GM23248 (cell line): ENCODE results near the gene ZNF536. TPM values are rescaled to one million over a fixed set of nuclear protein-coding genes. Genes with fewer than 3 reads are reported as not detected.

Experiments
- DNase-seq: peaks from one replicate; pipeline ENCODE4 v3.0.0-alpha.2; 2015
- H2AFZ ChIP-seq: fragments of 200-600 bp; sonication (generic); 2 replicates; pipeline ENCODE4 v1.6.1; 2016; ENCODE audit warnings: antibody characterized with exemption
- H3F3A ChIP-seq: fragments of 200-600 bp; sonication (generic); 2 replicates; pipeline ENCODE4 v1.6.1; 2016; ENCODE audit warnings: mild to moderate bottlenecking, antibody characterized with exemption, mixed run types; ENCODE audit not compliant: insufficient read depth
- H3K27ac ChIP-seq: fragments of 200-600 bp; sonication (generic); 2 replicates; pipeline ENCODE4 v1.5.1; 2016; ENCODE audit warnings: mild to moderate bottlenecking
- H3K27me3 ChIP-seq: fragments of 200-600 bp; sonication (generic); replicated peaks from 2 replicates; pipeline ENCODE4 v1.6.1; 2016; ENCODE audit warnings: mild to moderate bottlenecking; ENCODE audit not compliant: insufficient read depth
- H3K36me3 ChIP-seq: fragments of 200-600 bp; sonication (generic); 2 replicates; pipeline ENCODE4 v1.6.1; 2016; ENCODE audit warnings: low read depth, mild to moderate bottlenecking
- H3K4me1 ChIP-seq: fragments of 200-600 bp; sonication (generic); 2 replicates; pipeline ENCODE4 v1.6.1; 2016; ENCODE audit warnings: mild to moderate bottlenecking; ENCODE audit not compliant: insufficient read depth
- H3K4me2 ChIP-seq: fragments of 200-600 bp; sonication (generic); one replicate; pipeline ENCODE4 v1.6.1; 2016; ENCODE audit warnings: mild to moderate bottlenecking; ENCODE audit not compliant: unreplicated experiment
- H3K4me3 ChIP-seq: fragments of 200-600 bp; sonication (generic); 2 replicates; pipeline ENCODE4 v1.5.1; 2016; ENCODE audit warnings: mild to moderate bottlenecking
- H3K79me2 ChIP-seq: fragments of 200-600 bp; sonication (generic); 2 replicates; pipeline ENCODE4 v1.6.1; 2016; ENCODE audit warnings: mild to moderate bottlenecking; ENCODE audit not compliant: insufficient read depth
- H3K9ac ChIP-seq: fragments of 200-600 bp; sonication (generic); 2 replicates; pipeline ENCODE4 v1.6.1; 2016; ENCODE audit warnings: mild to moderate bottlenecking
- H3K9me2 ChIP-seq: fragments of 200-600 bp; sonication (generic); 2 replicates; pipeline ENCODE4 v1.6.1; 2016; ENCODE audit warnings: mixed run types, mild to moderate bottlenecking, moderate library complexity; ENCODE audit not compliant: insufficient read depth
- H3K9me3 ChIP-seq: fragments of 200-600 bp; sonication (generic); one replicate; pipeline ENCODE4 v1.6.1; 2017; ENCODE audit warnings: low read depth
- H4K20me1 ChIP-seq: fragments of 200-600 bp; sonication (generic); 2 replicates; pipeline ENCODE4 v1.6.0; 2016; ENCODE audit not compliant: insufficient read depth
- EZH2 ChIP-seq: fragments of 200-600 bp; sonication (generic); IDR thresholded peaks from 2 replicates; pipeline ENCODE4 v1.6.1; 2018; ENCODE audit warnings: antibody characterized with exemption, mild to moderate bottlenecking; ENCODE audit not compliant: insufficient read depth, poor library complexity, severe bottlenecking
- EZH2phosphoT487 ChIP-seq: fragments of 200-600 bp; sonication (generic); IDR thresholded peaks from 2 replicates; pipeline ENCODE4 v1.6.1; 2018; ENCODE audit warnings: antibody characterized with exemption, moderate library complexity, mild to moderate bottlenecking, low read depth; ENCODE audit not compliant: insufficient read depth
- WGBS, 2 experiments: methylation state at CpG; one replicate each; pipeline ENCODE4 v1.1.6; 2015 to 2017; ENCODE audit warnings: low lambda C conversion rate in 2 of 2, low coverage in 1 of 2; ENCODE audit errors: missing lambda C conversion rate in 2 of 2; 5-methylcytosine and 5-hydroxymethylcytosine counted together
- in situ Hi-C: fragments of 300-500 bp; cut with MboI; formaldehyde crosslinking; loops from 2 replicates; pipeline ENCODE4 v1.15.0; 2020
- polyA plus RNA-seq: library from polyadenylated mRNA; unstranded; fragments of >200 nt; fragmentation: Nextera tagmentation; extraction: Ambion mirVana; gene quantifications from 2 replicates; pipeline ENCODE4 v1.2.1, GENCODE V29; 2016
- total RNA-seq: library from RNA; depleted of rRNA; stranded (reverse); fragments of >200 nt; shearing (Covaris generic); gene quantifications from 2 replicates; pipeline ENCODE4 v1.2.3, GENCODE V29; 2014

The ZNF536 gene
- total and polyA plus RNA-seq, 2 experiments from 2014 or later, result 0.35 to 0.43 TPM

DNA sequence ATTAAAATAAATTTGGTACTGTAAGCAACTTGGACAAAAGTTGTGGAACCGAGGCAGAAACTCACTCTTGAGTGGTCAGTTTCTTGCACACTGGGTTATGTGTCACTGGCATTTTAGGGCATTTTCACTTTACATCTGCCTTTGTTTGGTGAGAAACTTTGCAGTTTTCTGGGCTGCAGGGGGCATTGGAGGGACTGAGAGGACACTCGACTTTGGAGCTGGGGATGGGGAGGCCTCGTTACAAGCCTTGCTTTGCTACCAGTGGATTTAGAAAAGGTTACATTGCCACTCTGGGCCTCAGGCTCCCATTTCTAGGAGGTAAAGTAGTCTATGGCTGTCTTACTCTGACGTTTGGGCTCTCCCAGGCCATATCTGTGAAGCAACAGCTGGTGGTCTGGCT is 41.9 kb upstream of the ZNF536 start:
- Histone ChIP-seq H3F3A (no peaks in the 10 kb centered on the region), H3K9me3 (no peaks in the 10 kb centered on the region)
- WGBS, 2 experiments, result 63 to 68% methylated on average over 4 of the region's 4 CpGs

GRCh38 chr19:30332445-30333234 is 39.5 kb upstream of the ZNF536 start:
- 84 to 89% methylated on average over 10 of the region's 10 CpGs for WGBS, 2 experiments
- Histone ChIP-seq H4K20me1 (no peaks in the 10 kb centered on the region), H3K79me2 (no peaks in the 10 kb centered on the region), H3K9me2 (no peaks in the 10 kb centered on the region), H3K4me1 (no peaks in the 10 kb centered on the region), H2AFZ (no peak overlapping the region), H3K4me2 (no peak overlapping the region), H3K27me3 (no peaks in the 10 kb centered on the region), H3K4me3 (no peak overlapping the region), H3K36me3 (no peaks in the 10 kb centered on the region), H3K9ac (no peak overlapping the region), H3K27ac (no peak overlapping the region), H3K9me3 (no peaks in the 10 kb centered on the region), H3F3A (no peaks in the 10 kb centered on the region)
- no peak for TF ChIP-seq EZH2
- in situ Hi-C loops, result no loop called here
- no peak for DNase-seq

More for the DNA sequence above, 41.9 kb upstream of the ZNF536 start:
- Histone ChIP-seq H2AFZ (no peak overlapping the region), H3K27me3 (no peaks in the 10 kb centered on the region), H3K9me2 (no peaks in the 10 kb centered on the region), H3K9ac (no peak overlapping the region), H3K4me1 (no peaks in the 10 kb centered on the region), H3K27ac (no peak overlapping the region), H3K79me2 (no peaks in the 10 kb centered on the region), H3K4me3 (no peak overlapping the region), H4K20me1 (no peaks in the 10 kb centered on the region), H3K4me2 (no peak overlapping the region), H3K36me3 (no peaks in the 10 kb centered on the region)
- TF ChIP-seq EZH2phosphoT487 (no peak), EZH2 (no peak)
- in situ Hi-C loops, result no loop called here
- DNase-seq, result no peak

GRCh38 chr19:30333291-30334065 is 38.7 kb upstream of the ZNF536 start:
- TF ChIP-seq EZH2, result no peak
- TF ChIP-seq EZH2phosphoT487, result no peak
- H3K4me2 ChIP-seq, result no peak overlapping the region
- no peaks in the 10 kb centered on the region for H4K20me1 ChIP-seq
- no peaks in the 10 kb centered on the region for H3F3A ChIP-seq
- no peak overlapping the region for H3K4me3 ChIP-seq
- no peak overlapping the region for H3K27ac ChIP-seq
- in situ Hi-C loops, result no loop called here
- no peaks in the 10 kb centered on the region for H3K9me2 ChIP-seq
- no peaks in the 10 kb centered on the region for H3K9me3 ChIP-seq
- no peaks in the 10 kb centered on the region for H3K36me3 ChIP-seq
- no peaks in the 10 kb centered on the region for H3K4me1 ChIP-seq
- no peak for DNase-seq
- no peaks in the 10 kb centered on the region for H3K27me3 ChIP-seq
- H2AFZ ChIP-seq, result no peak overlapping the region
- no peaks in the 10 kb centered on the region for H3K79me2 ChIP-seq
- 81 to 83% methylated on average over 12 of the region's 12 CpGs for WGBS, 2 experiments
- no peak overlapping the region for H3K9ac ChIP-seq

- 81 to 86% methylated on average over 10 of the region's 10 CpGs for WGBS, 2 experiments
- no peaks in the 10 kb centered on the region for H3K9me3 ChIP-seq
- no peaks in the 10 kb centered on the region for H3K79me2 ChIP-seq
- no peak for TF ChIP-seq EZH2phosphoT487
- no peak for TF ChIP-seq EZH2
- H3K36me3 ChIP-seq, result no peaks in the 10 kb centered on the region
- H3K4me3 ChIP-seq, result no peak overlapping the region
- H3K4me2 ChIP-seq, result no peak overlapping the region
- no peaks in the 10 kb centered on the region for H4K20me1 ChIP-seq
- no peaks in the 10 kb centered on the region for H3K4me1 ChIP-seq
- in situ Hi-C loops, result no loop called here
- H3K9me2 ChIP-seq, result no peaks in the 10 kb centered on the region
- DNase-seq, result no peak
- no peaks in the 10 kb centered on the region for H3K27me3 ChIP-seq
- H2AFZ ChIP-seq, result no peak overlapping the region
- no peak overlapping the region for H3K9ac ChIP-seq
- no peak overlapping the region for H3K27ac ChIP-seq
- no peaks in the 10 kb centered on the region for H3F3A ChIP-seq
Observed at GRCh38 chr19:30334841-30335240, 37.3 kb upstream of the ZNF536 start.
